ENCODE results near the gene POLR1A.

The POLR1A gene

GRCh38 chr2:86038291-86039081 lies 67.2 kb downstream of the POLR1A start:
- DNase-seq (ENCODE audit: low read depth in 2 of 3, low spot score in 1 of 3), result peak; percentile 32 to 58 (median 50)

GRCh38 chr2:86037795-86038192 lies 67.9 kb downstream of the POLR1A start:
- no peak for DNase-seq (ENCODE audit: low read depth in 2 of 3, low spot score in 1 of 3)

DNA sequence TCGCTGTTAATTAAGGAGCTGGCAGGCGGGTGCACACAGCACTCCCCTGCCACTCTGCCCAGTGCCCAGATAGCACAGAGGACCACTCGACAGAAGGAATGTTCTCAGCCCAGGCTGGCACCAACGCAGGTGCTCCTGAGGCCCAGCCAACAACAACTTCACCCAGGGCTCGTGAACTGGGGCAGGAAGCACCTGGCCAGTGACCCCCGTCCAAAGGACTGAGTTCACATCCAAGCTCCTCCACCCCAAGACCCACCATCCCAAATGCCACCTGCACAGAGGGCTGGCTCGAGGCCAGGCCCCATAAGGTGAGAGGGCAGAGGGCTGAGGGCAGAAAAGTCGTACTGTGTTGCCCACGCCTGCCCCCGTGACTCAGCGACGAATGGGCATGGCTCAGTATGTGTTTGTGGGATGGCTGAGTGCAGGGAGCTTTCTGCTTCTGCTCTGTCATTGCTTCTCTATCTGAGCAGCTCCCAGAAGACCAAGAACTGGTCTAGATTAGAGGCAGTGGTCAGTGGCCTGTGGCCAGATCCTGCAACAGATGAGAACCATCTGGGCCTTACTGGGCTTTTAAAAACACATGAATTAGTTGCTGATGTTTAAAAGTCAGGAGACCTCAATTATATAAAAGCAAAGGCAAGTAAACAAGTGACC lies 68.4 kb downstream of the POLR1A start:
- peak in 2 of 3 donors; percentile 30 to 38 for DNase-seq (ENCODE audit: low read depth in 2 of 3, low spot score in 1 of 3)

- DNase-seq (ENCODE audit: low read depth in 2 of 3, low spot score in 1 of 3), result no peak
Measured at GRCh38 chr2:86036669-86037138, 69.0 kb downstream of the POLR1A start.

- DNase-seq (ENCODE audit: low read depth in 2 of 3, low spot score in 1 of 3), result peak; percentile 38 to 50 (median 46)
Measured at GRCh38 chr2:86035883-86036668, 69.6 kb downstream of the POLR1A start.

DNA sequence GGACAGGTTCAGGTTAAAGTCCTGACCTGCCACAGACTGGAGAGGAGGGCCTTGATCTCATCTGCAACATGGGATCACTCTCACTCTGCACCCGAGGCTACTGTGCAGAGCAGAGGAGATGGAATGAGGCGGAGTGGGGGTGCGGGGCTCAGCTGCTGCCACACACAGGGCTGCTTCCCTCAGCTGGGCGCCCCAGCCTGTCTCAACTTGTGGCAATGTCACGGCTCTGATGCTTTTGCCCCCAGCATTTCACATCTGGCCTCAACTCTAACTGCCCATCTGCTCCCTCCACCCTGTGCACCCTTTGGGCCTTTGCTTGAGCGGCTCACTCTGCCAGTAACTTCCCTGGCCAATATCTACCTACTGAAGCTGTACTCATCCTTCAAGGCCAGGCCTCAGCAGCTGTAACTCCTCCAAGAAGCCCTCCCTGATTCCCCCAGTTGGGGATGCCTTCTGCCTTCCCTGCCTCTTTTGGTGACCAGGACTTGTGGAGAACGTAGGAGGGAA lies 70.3 kb downstream of the POLR1A start:
- DNase-seq (ENCODE audit: low read depth in 2 of 3, low spot score in 1 of 3), result no peak

DNA sequence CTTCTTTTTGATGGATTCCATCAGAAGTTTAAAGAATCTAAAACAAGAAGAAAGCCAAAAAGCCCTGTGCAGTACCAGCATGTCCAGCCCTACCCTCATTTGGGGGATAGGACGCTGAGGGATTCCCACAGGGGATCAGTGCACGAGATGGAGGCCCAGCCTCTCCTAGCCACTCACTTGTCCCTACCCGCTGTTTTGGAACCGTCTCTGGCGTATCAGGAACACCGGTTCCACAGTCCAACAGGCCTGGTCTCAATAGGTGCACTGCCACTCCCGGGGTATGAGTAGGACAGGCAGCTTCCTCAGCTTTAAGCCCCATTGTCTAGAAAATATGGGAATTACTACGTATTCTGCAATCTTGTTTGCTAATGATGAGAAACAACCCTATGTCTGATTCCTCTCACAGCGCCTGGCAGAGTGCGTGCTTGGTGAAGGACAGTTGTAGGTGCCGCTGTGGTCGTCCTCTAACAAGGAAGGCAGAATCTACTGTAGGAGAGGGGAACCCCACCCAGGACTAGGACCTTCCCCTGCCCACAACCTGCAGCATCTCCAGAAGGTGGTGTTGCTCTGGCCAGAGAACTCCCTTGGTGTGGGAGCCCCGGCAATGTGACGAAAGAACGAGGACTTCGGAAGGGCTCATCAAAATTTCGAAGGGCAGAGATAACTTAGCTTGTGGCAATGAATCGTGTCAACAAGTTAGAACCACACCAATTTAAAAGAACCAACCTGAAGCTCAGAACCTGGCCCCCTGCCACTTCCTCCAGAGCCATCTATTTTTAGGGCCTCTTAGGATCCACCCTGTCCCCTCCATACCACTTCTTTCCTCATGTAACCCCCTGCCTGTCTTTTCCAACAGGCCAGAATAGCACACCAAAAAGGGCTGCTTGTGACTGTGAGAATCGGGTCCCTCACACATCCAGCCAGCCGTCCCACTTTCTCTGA lies 71.7 kb downstream of the POLR1A start:
- DNase-seq (ENCODE audit: low read depth in 2 of 3, low spot score in 1 of 3), result no peak

- no peak for DNase-seq (ENCODE audit: low read depth in 2 of 3, low spot score in 1 of 3)
Measured at GRCh38 chr2:86032861-86033595, 72.7 kb downstream of the POLR1A start.

GRCh38 chr2:86031606-86032005 lies 74.1 kb downstream of the POLR1A start:
- no peak for DNase-seq (ENCODE audit: low read depth in 2 of 3, low spot score in 1 of 3)

DNA sequence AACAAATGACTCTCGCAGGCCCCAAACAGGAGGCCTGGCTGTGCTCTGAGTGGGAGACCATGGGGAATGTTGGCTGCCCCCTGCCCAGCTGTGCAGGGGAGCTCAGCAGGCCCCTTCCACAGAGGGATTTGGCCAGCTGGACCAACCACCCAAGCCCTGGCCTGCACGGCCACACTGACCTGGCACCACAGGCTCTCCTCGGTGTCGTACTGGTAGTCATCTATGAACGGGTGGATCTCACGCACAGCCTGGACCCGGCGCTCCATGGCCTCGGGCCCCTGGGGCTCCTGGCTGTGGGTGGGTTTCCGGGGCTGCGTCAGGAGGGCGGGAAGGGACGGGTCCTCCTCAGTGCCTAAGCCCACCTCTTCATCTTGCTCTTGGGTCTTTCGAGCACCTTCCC lies 74.5 kb downstream of the POLR1A start:
- no peak for DNase-seq (ENCODE audit: low read depth in 2 of 3, low spot score in 1 of 3)

DNA sequence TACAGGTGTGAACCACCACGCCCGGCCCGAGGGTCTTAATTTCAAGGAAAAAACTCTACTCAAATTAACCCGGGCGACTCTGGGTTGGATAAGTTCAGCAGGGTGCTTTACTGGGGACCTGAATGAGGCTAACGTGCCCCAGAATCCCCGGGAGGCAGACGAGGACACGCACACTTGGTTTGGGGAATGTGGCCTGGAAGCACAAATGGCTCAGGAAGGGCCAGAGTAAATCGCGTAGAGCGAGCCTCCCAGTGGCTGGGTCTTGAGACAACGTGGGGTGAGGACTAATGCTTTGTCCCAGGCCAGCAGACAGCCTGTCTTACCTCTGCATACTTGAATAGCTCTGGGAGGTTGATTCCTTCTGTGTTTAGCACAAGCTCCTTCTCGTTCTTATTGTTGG lies 75.8 kb downstream of the POLR1A start:
- DNase-seq (ENCODE audit: low read depth in 2 of 3, low spot score in 1 of 3), result no peak

DNA sequence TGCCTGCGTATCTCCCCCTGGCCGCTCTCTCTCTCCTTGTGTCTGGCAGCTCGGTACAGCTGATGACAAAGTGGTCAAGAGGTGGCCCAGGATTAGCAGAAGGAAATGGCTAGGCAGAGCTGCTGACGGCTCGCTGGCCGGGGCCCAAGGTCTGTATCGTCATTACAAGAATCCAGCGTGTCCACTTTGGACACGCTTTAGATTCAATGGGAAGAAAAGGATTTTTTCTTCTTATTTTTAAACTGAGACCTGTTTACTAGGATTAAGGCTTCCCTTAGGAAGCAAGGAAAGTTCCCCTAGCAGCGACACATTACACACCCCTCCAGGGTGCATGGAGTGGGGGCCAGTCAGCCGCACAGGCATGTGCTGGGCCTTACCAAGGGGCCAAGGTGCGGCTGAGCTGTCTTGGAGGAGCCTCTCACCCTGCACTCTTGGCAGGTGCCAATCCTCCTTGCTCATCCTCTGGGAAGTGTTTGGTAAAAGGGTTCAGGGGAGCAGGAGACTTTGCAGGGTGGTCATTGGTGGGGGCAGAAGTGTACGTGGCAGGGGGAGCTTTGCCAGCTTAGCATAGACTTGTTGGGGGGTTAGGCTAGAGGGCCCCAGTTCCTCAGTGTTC lies 76.8 kb downstream of the POLR1A start:
- DNase-seq (ENCODE audit: low read depth in 2 of 3, low spot score in 1 of 3), result no peak

- DNase-seq (ENCODE audit: low read depth in 2 of 3, low spot score in 1 of 3), result no peak
Measured at GRCh38 chr2:86027922-86028765, 77.5 kb downstream of the POLR1A start.

GRCh38 chr2:86027196-86027921 lies 78.3 kb downstream of the POLR1A start:
- DNase-seq (ENCODE audit: low read depth in 2 of 3, low spot score in 1 of 3), result no peak

GRCh38 chr2:86026744-86027065 lies 79.0 kb downstream of the POLR1A start:
- no peak for DNase-seq (ENCODE audit: low read depth in 2 of 3, low spot score in 1 of 3)

- DNase-seq (ENCODE audit: low read depth in 2 of 3, low spot score in 1 of 3), result no peak
Measured at GRCh38 chr2:86025976-86026743, 79.5 kb downstream of the POLR1A start.

DNA sequence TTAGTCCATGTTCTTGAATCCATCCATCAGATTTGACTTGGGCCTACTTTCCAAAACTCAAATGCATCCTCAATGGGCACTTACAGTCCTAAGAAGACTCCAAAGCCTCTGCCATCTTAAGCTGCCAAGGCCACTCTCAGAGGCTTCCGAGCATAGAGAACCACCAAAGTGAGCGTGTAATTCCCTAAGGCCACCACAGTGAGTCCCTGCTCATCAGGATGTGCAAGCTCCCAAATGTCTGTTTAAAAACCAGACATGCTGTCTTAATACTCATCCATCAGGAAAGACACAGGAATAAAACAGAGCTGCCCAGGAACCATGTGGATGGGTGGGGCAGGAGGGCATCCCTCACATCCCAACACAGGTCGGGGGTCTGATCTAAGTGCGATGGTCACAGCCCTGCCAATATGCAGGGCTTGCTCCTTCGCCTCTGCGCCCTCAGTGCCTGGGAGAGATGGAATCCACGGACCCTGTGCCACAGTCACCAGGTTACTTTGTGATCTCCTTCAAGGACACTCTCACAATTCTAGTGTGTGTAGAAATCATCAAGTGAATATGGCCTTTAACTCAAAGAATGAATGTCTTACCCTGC lies 80.4 kb downstream of the POLR1A start:
- DNase-seq (ENCODE audit: low read depth in 2 of 3, low spot score in 1 of 3), result no peak
